K562 (cell line): ENCODE data around the gene CEMIP2. TPM values are rescaled to one million over a fixed set of nuclear protein-coding genes. Genes with fewer than 3 reads are reported as not detected.

ENCODE experiments used
- ATAC-seq: fragments of 200-7000 bp; cut with Tn5 transposase; 3 replicates; pipeline ENCODE4 v1.9.1; 2020; ENCODE audit warnings: moderate library complexity
- BruUV-seq: library from RNA; stranded (reverse); fragments of 400-500 nt; replicated peaks from 2 replicates; lab custom pipeline; 2021; lab: Mats Ljungman, UMichigan
- CTCF ChIA-PET: fragments of 300-600 bp; formaldehyde crosslinking; extraction: SDS; loops from one replicate; lab custom pipeline; 2021; ENCODE audit warnings: low intra/inter-chr PET ratio; lab: Yijun Ruan, JAX
- POLR2A ChIA-PET: fragments of 300-600, 350-650 bp; sonication (Branson Sonifier 250); formaldehyde crosslinking; extraction: SDS; loops from one replicate; lab custom pipeline; 2021; ENCODE audit warnings: antibody characterized with exemption, inconsistent platforms; lab: Yijun Ruan, JAX
- DNase-seq, 4 experiments: peaks; one replicate each; pipeline versions ENCODE4 v3.0.0 to v3.0.0-alpha.2; 2011 to 2018; ENCODE audit warnings: low spot score in 3 of 4, mixed read lengths in 3 of 4; ENCODE audit errors: extremely low read depth in 1 of 4
- FAIRE-seq: peaks from 2 replicates; lab custom pipeline; 2011; peaks lifted over from hg19 to GRCh38; lab: Jason Lieb, UNC
- H2AFZ ChIP-seq: 2 replicates; pipeline ENCODE4 v1.6.0; 2011; ENCODE audit warnings: low read depth, low read length, control low read depth, inconsistent platforms
- H3K27ac ChIP-seq: fragments of 200-600 bp; 3 replicates; pipeline ENCODE4 v1.8.0; 2011; ENCODE audit warnings: low read depth, mild to moderate bottlenecking, control low read depth, inconsistent platforms, low read length, moderate library complexity, mixed read lengths; ENCODE audit errors: extremely low read depth
- H3K27me3 ChIP-seq, 2 experiments: fragments of 300-600 bp in 1 of 2; 2 replicates in 1 of 2; 3 replicates in 1 of 2; pipeline versions ENCODE4 v1.6.0 to v1.8.0; 2011; ENCODE audit warnings: inconsistent platforms in 2 of 2, low read length in 2 of 2, mild to moderate bottlenecking in 1 of 2, mixed read lengths in 1 of 2, moderate library complexity in 1 of 2; ENCODE audit not compliant: control insufficient read depth in 2 of 2, insufficient read depth in 2 of 2
- H3K36me3 ChIP-seq: fragments of 300-600 bp; 3 replicates; pipeline ENCODE4 v1.8.0; 2011; ENCODE audit warnings: mild to moderate bottlenecking, low read length, inconsistent platforms; ENCODE audit not compliant: control insufficient read depth, insufficient read depth
- H3K4me1 ChIP-seq, 2 experiments: fragments of 200-600 bp in 1 of 2; replicated peaks in 1 of 2; 2 replicates in 1 of 2; 3 replicates in 1 of 2; pipeline versions ENCODE4 v1.5.1 to v1.8.0; 2011; ENCODE audit warnings: inconsistent platforms in 2 of 2, low read length in 2 of 2, mild to moderate bottlenecking in 1 of 2, mixed read lengths in 1 of 2, moderate library complexity in 1 of 2; ENCODE audit not compliant: control insufficient read depth in 2 of 2, insufficient read depth in 2 of 2
- H3K4me2 ChIP-seq: 2 replicates; pipeline ENCODE4 v1.6.1; 2011; ENCODE audit warnings: low read length, control low read depth, inconsistent platforms, mixed read lengths; ENCODE audit not compliant: insufficient read depth
- H3K4me3 ChIP-seq: fragments of 200-600 bp; sonication (generic), shearing (Covaris generic); 2 replicates; pipeline ENCODE4 v1.5.1; 2016; ENCODE audit warnings: control low read depth, inconsistent platforms
- H3K79me2 ChIP-seq: fragments of 200-600 bp; 3 replicates; pipeline ENCODE4 v1.8.0; 2011; ENCODE audit warnings: low read length, inconsistent platforms; ENCODE audit not compliant: control insufficient read depth, insufficient read depth
- H3K9ac ChIP-seq, 2 experiments: 2 replicates each; pipeline versions ENCODE4 v1.6.0 to v1.6.1; 2011; ENCODE audit warnings: low read depth in 2 of 2, low read length in 2 of 2, control low read depth in 1 of 2, inconsistent platforms in 1 of 2, mild to moderate bottlenecking in 1 of 2, mixed read lengths in 1 of 2; ENCODE audit not compliant: insufficient read depth in 1 of 2
- H3K9me1 ChIP-seq: one replicate; pipeline ENCODE4 v1.6.0; 2011; ENCODE audit warnings: inconsistent platforms, mild to moderate bottlenecking, low read length, moderate library complexity; ENCODE audit not compliant: control insufficient read depth, insufficient read depth
- H3K9me3 ChIP-seq: replicated peaks from 2 replicates; pipeline ENCODE4 v1.5.1; 2011; ENCODE audit warnings: low read depth, low read length, inconsistent platforms; ENCODE audit not compliant: control insufficient read depth, insufficient read depth
- H4K20me1 ChIP-seq: replicated peaks from 2 replicates; pipeline ENCODE4 v1.6.1; 2011; ENCODE audit warnings: low read length, inconsistent platforms, mixed read lengths; ENCODE audit not compliant: control insufficient read depth, insufficient read depth
- HNRNPLL ChIP-seq: fragments of 200-400 bp; formaldehyde crosslinking; IDR thresholded peaks from 2 replicates; pipeline ENCODE4 v1.6.1; 2017; ENCODE audit warnings: low read length, low read depth, mild to moderate bottlenecking; ENCODE audit not compliant: poor library complexity, severe bottlenecking
- TAF9B ChIP-seq: fragments of 450-650 bp; IDR thresholded peaks from 2 replicates; pipeline ENCODE4 v1.6.1; 2018; ENCODE audit warnings: mild to moderate bottlenecking; ENCODE audit not compliant: partially characterized antibody
- WGBS: fragments of 100-300 bp; shearing (Covaris generic); methylation state at CpG from one replicate; pipeline ENCODE4 v1.1.6; 2016; ENCODE audit warnings: low coverage, mixed read lengths; ENCODE audit not compliant: insufficient coverage; ENCODE audit errors: missing lambda C conversion rate; 5-methylcytosine and 5-hydroxymethylcytosine counted together
- in situ Hi-C: fragments of 300-500 bp; cut with MboI; formaldehyde crosslinking; loops from 4 replicates; pipeline ENCODE4 v1.15.0; 2018; ENCODE audit warnings: inconsistent platforms, mixed read lengths
- intact Hi-C: fragments of 100-400 bp; cut with micrococcal nuclease; formaldehyde crosslinking; loops from 2 replicates; pipeline ENCODE4 v1.14.2; 2022
- polyA plus RNA-seq, 8 experiments: library from polyadenylated mRNA; depleted of rRNA in 4 of 8; stranded (reverse) in 5 of 8; unstranded in 3 of 8; fragments of >200 nt; fragmentation: Nextera tagmentation in 2 of 8; fragmentation: Illumina TruSeq in 1 of 8; extraction: Ambion mirVana in 2 of 8; extraction: Trizol in 1 of 8; gene quantifications; 2 replicates each; pipeline versions ENCODE4 v1.2.1 to v1.2.3, GENCODE V29; 2011 to 2014; ENCODE audit warnings: inconsistent platforms in 1 of 8, missing spikeins in 1 of 8
- total RNA-seq, 7 experiments: library from RNA; depleted of rRNA in 6 of 7; stranded (reverse); fragments of >200 nt in 6 of 7; fragmentation: Illumina TruSeq in 2 of 7; extraction: Trizol in 2 of 7; gene quantifications; 2 replicates each; pipeline versions ENCODE4 v1.2.1 to v1.2.3, GENCODE V29; 2011 to 2021; ENCODE audit warnings: low replicate concordance in 1 of 7
- TF ChIP-seq, protein P1 (sequence below): fragments of 450-650 bp; IDR thresholded peaks from 2 replicates; pipeline ENCODE4 v1.6.1; 2016; ENCODE audit warnings: mild to moderate bottlenecking

The CEMIP2 gene
- total and polyA plus RNA-seq, 9 of the 15 experiments (the other 6 are each of a cell fraction or from before 2014, with no cell fraction given): 5.4 to 29.9 (median 14.2) TPM

DNA sequence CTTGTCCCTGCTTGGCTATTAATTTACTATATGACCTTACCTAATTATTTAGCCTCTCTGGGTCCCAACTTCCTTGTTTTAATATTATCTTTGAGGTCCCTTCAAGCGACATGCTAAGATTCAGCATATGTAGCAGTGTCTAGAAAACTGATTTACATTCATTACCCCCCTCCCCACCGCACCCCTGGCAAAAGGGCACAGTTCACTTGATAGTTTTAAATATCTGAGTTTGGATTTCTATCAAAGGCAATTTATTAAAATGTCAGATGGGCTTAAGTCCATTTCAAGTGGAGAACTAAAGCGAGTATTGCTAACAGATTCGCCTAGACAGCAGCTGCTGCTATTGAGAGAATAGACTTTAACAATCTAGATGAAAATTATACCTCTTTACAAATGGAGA lies 3.9 kb downstream of the CEMIP2 start:
- Histone ChIP-seq H3K4me1 (peaks cover 11 to 19% of the 10 kb centered on the region in 2 experiments), H4K20me1 (no peaks in the 10 kb centered on the region), H3K36me3 (no peaks in the 10 kb centered on the region), H3K4me3 (no peak overlapping the region), H3K9me1 (no peaks in the 10 kb centered on the region), H3K4me2 (no peak overlapping the region), H2AFZ (no peak overlapping the region), H3K27ac (no peak overlapping the region), H3K9me3 (no peaks in the 10 kb centered on the region; the same call in 1 of the 2 replicates), H3K9ac (no peak overlapping the region), H3K79me2 (peaks cover 78% of the 10 kb centered on the region), H3K27me3 (no peaks in the 10 kb centered on the region)
- BruUV-seq: no TSS peak
- ChIA-PET CTCF (no interaction called here), POLR2A (interaction anchor here (0.8 kb wide), 2 partner anchors 79 to 117 kb away, joined by 3 read pairs; no protein-coding TSS in a partner anchor)
- FAIRE-seq (no peak), DNase-seq (no peak), ATAC-seq (no peak)
- 60% methylated on average over 4 of the region's 4 CpGs for WGBS
- in situ Hi-C loops (no loop called here), intact Hi-C loops (loop anchor here (5.0 to 10.0 kb wide), 2 partner anchors 47 to 310 kb away; no protein-coding TSS in a partner anchor)
- no peak for TF ChIP-seq TAF9B
- TF ChIP-seq, protein P1, sequence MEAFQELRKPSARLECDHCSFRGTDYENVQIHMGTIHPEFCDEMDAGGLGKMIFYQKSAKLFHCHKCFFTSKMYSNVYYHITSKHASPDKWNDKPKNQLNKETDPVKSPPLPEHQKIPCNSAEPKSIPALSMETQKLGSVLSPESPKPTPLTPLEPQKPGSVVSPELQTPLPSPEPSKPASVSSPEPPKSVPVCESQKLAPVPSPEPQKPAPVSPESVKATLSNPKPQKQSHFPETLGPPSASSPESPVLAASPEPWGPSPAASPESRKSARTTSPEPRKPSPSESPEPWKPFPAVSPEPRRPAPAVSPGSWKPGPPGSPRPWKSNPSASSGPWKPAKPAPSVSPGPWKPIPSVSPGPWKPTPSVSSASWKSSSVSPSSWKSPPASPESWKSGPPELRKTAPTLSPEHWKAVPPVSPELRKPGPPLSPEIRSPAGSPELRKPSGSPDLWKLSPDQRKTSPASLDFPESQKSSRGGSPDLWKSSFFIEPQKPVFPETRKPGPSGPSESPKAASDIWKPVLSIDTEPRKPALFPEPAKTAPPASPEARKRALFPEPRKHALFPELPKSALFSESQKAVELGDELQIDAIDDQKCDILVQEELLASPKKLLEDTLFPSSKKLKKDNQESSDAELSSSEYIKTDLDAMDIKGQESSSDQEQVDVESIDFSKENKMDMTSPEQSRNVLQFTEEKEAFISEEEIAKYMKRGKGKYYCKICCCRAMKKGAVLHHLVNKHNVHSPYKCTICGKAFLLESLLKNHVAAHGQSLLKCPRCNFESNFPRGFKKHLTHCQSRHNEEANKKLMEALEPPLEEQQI: no peak
- TF ChIP-seq HNRNPLL: no peak
